Hippocampal formation (tissue), 2 donors: ENCODE data around the gene GRIP1.

Experiments
- DNase-seq, 2 donors: peaks; one replicate each; lab custom pipeline; 2025; lab: John Stamatoyannopoulos, UW

The GRIP1 gene

GRCh38 chr12:66447643-66448042, 231.2 kb downstream of the GRIP1 start:
- no peak for DNase-seq

GRCh38 chr12:66446276-66446675, 232.6 kb downstream of the GRIP1 start:
- DNase-seq, result no peak

- DNase-seq, result no peak
Measured at GRCh38 chr12:66441905-66442559, 236.8 kb downstream of the GRIP1 start.

GRCh38 chr12:66438601-66439000, 240.3 kb downstream of the GRIP1 start:
- no peak for DNase-seq

- no peak for DNase-seq
Measured at GRCh38 chr12:66430106-66430505, 248.8 kb downstream of the GRIP1 start.

GRCh38 chr12:66428870-66429269, 250.0 kb downstream of the GRIP1 start:
- DNase-seq, result no peak

- no peak for DNase-seq
Measured at GRCh38 chr12:66428261-66428660, 250.6 kb downstream of the GRIP1 start.

- DNase-seq, result no peak
Measured at GRCh38 chr12:66426696-66427095, 252.2 kb downstream of the GRIP1 start.

GRCh38 chr12:66423266-66423665, 255.6 kb downstream of the GRIP1 start:
- DNase-seq, result no peak

GRCh38 chr12:66418908-66419307, 260.0 kb downstream of the GRIP1 start:
- DNase-seq, result no peak

- no peak for DNase-seq
Measured at GRCh38 chr12:66417217-66417616, 261.7 kb downstream of the GRIP1 start.

GRCh38 chr12:66409195-66409871, 269.5 kb downstream of the GRIP1 start:
- DNase-seq, result no peak

GRCh38 chr12:66405395-66405794, 273.5 kb downstream of the GRIP1 start:
- no peak for DNase-seq

GRCh38 chr12:66403746-66404145, 275.1 kb downstream of the GRIP1 start:
- DNase-seq, result no peak

GRCh38 chr12:66399911-66400306, 279.0 kb downstream of the GRIP1 start:
- DNase-seq, result no peak

GRCh38 chr12:66398931-66399910, 279.7 kb downstream of the GRIP1 start:
- no peak for DNase-seq

GRCh38 chr12:66397574-66398290, 281.1 kb downstream of the GRIP1 start:
- no peak for DNase-seq

- DNase-seq, result no peak
Measured at GRCh38 chr12:66393890-66394289, 285.0 kb downstream of the GRIP1 start.

GRCh38 chr12:66392266-66392915, 286.5 kb downstream of the GRIP1 start:
- no peak for DNase-seq

GRCh38 chr12:66388517-66388916, 290.4 kb downstream of the GRIP1 start:
- DNase-seq, result no peak

- no peak for DNase-seq
Measured at GRCh38 chr12:66387117-66387516, 291.8 kb downstream of the GRIP1 start.
